Heart left ventricle (tissue), 16 donors: ENCODE measurements around the gene TPPP3. TPM values are rescaled to one million over a fixed set of nuclear protein-coding genes. Genes with fewer than 3 reads are reported as not detected.
"Not testable (repeated sequence)": the region's sequence is repeated elsewhere in the genome, so short reads cannot be mapped to it uniquely, and the experiment has no call there.

Experiments
- ATAC-seq, 4 donors: fragments of 200-7000 bp; cut with Tn5 transposase; one replicate each; pipeline ENCODE4 v1.9.1; 2020 to 2022; ENCODE audit warnings: moderate library complexity in 4 of 4, mild to moderate bottlenecking in 3 of 4, moderate number of reproducible peaks in 1 of 4
- DNase-seq, 5 donors: peaks; one replicate each; pipeline ENCODE4 v3.0.0-alpha.2; 2020
- H3K27ac ChIP-seq, 12 donors: fragments of 200-600 bp; sonication (generic) in 4 of 12; one replicate each; pipeline versions ENCODE4 v1.5.0 to v1.8.0; 2016 to 2022; ENCODE audit warnings: mild to moderate bottlenecking in 2 of 12
- H3K27me3 ChIP-seq, 9 donors: fragments of 200-600 bp; sonication (generic) in 2 of 9; one replicate each; pipeline versions ENCODE4 v1.5.1 to v1.8.0; 2016 to 2022; ENCODE audit warnings: mild to moderate bottlenecking in 3 of 9
- H3K36me3 ChIP-seq, 9 donors: fragments of 200-600 bp; sonication (generic) in 2 of 9; one replicate each; pipeline versions ENCODE4 v1.5.0 to v1.8.0; 2018 to 2022; ENCODE audit warnings: mild to moderate bottlenecking in 2 of 9
- H3K4me1 ChIP-seq, 12 donors: fragments of 200-600 bp; sonication (generic) in 4 of 12; one replicate each; pipeline versions ENCODE4 v1.5.0 to v1.8.0; 2016 to 2022; ENCODE audit warnings: mild to moderate bottlenecking in 3 of 12
- H3K4me3 ChIP-seq, 12 donors: fragments of 200-600 bp; sonication (generic) in 4 of 12; one replicate each; pipeline versions ENCODE4 v1.5.0 to v1.8.0; 2017 to 2022; ENCODE audit warnings: mild to moderate bottlenecking in 9 of 12, moderate library complexity in 4 of 12
- H3K9me3 ChIP-seq, 12 donors: fragments of 200-600 bp; sonication (generic) in 4 of 12; one replicate each; pipeline versions ENCODE4 v1.5.0 to v1.8.0; 2016 to 2022; ENCODE audit warnings: mild to moderate bottlenecking in 1 of 12
- POLR2A ChIP-seq, 2 donors: fragments of 450-650 bp; IDR thresholded peaks; one replicate each; pipeline ENCODE4 v1.6.1; 2017; ENCODE audit warnings: antibody characterized with exemption in 2 of 2, mild to moderate bottlenecking in 2 of 2, moderate library complexity in 2 of 2
- WGBS, 4 donors: extraction: QIAGEN DNeasy Blood & Tissue Kit in 2 of 4; methylation state at CpG; one replicate each; pipeline versions ENCODE4 v1.1.5 to v1.1.7; 2013 to 2018; 5-methylcytosine and 5-hydroxymethylcytosine counted together
- intact Hi-C, 10 donors: fragments of 100-400 bp; cut with DNase I; formaldehyde crosslinking; loops; one replicate each; pipeline versions ENCODE4 v1.11.1 to v1.14.2; 2022
- polyA plus RNA-seq, 2 donors: library from polyadenylated mRNA; stranded (reverse); fragments of 200-250 nt; gene quantifications; one replicate each; pipeline ENCODE4 v1.2.3, GENCODE V29; 2013
- total RNA-seq, 9 donors: library from RNA; depleted of rRNA in 2 of 9; stranded (reverse); fragments of >200 nt in 2 of 9; fragmentation: NEBNext Ultra II Directional in 3 of 9; extraction: Animal tissue kit (Norgen Biotek cat#: 25700) in 3 of 9; gene quantifications; one replicate each; pipeline versions ENCODE4 v1.1.0 to v1.2.4, GENCODE V29; 2016 to 2023
- TF ChIP-seq, protein P1 (sequence below), 12 donors: fragments of 200-600 bp; sonication (generic) in 4 of 12; IDR thresholded peaks; one replicate each; pipeline versions ENCODE4 v1.5.0 to v1.8.0; 2018 to 2022; ENCODE audit warnings: antibody characterized with exemption in 12 of 12, mild to moderate bottlenecking in 5 of 12
- donor health status: ischemic (EF 13 %, LVEDD 7.1; RV severe dilation, severe dysfunction).
- donor health status: healthy with polysubstance abuse.
- donor health status: DM: no; HTN: yes; CAD: no.
- donor health status: DM: no; HTN: no; CAD: no.
- donor health status: ischemic (EF 25% LVEDD 6.9; RV normal size, moderate dysfunction).
- donor health status: ischemic (EF 25% LVEDD 5.7; RV mildly dilated, moderate dysfunction).
- donor health status: healthy.
- donor health status: DM: yes; HTN: yes; CAD: no.
- donor health status: ischemic (EF 35%, LVEDD 5.7; RV mildly dilated, moderate dysfunction).
- donor health status: nonischemic (EF 11% LVEDD 7.7; RV severe dilation, severe dysfunction).
- donor health status: DM: yes; HTN: yes; CAD: no.
- donor health status: PGD.
- donor health status: ischemic (EF 29% LVEDD 5.4; RV normal size, mild dysfunction).
- donor health status: nonischemic (EF 23%, LVEDD 6.1; RV moderate dilation, normal function).

TPPP3 gene
- total and polyA plus RNA-seq, 11 donors: 7.0 to 20.1 (median 10.3) TPM

DNA sequence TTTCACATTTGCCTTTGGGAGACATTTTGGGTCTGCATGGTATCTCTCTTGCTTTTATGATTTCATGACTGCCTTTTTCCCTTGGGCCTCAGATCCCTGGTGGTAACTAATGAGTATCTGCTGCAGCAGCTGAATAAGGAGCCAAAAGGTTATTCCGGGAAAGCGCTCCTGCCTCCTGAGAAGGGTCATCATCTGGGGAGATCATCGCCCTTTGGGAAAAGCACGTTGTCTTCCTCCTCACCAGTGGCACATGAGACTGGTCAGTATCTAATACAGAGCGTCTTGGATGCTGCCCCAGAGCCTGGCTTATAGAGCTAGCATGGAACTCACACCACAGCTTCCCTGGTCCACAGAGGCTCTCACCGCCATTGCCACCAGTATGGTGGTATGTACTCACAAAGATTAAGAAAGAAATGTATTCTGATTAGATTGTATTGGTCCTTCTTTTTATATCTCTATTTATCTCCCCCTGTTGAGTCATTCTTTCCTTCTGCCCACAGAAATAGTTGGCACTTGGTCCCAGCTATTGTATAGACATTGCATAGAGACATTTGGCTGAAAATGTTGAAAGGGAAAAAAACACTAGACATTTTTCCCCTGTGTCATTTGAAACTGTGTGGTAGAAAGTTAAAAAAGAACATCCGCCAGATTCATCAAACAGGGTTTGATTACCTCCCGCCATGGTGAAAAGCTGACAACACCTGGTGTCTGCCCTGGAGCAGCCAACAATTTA is 8.4 kb downstream of the TPPP3 start:
- H3K27ac ChIP-seq: peak overlapping the region in 1 of 12 donors; percentile 1
- TF ChIP-seq, protein P1, sequence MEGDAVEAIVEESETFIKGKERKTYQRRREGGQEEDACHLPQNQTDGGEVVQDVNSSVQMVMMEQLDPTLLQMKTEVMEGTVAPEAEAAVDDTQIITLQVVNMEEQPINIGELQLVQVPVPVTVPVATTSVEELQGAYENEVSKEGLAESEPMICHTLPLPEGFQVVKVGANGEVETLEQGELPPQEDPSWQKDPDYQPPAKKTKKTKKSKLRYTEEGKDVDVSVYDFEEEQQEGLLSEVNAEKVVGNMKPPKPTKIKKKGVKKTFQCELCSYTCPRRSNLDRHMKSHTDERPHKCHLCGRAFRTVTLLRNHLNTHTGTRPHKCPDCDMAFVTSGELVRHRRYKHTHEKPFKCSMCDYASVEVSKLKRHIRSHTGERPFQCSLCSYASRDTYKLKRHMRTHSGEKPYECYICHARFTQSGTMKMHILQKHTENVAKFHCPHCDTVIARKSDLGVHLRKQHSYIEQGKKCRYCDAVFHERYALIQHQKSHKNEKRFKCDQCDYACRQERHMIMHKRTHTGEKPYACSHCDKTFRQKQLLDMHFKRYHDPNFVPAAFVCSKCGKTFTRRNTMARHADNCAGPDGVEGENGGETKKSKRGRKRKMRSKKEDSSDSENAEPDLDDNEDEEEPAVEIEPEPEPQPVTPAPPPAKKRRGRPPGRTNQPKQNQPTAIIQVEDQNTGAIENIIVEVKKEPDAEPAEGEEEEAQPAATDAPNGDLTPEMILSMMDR (IDR thresholded peaks at IDR 0.05): no peak
- H3K9me3 ChIP-seq: no peaks in the 10 kb centered on the region
- 81 to 84% (median 83%) methylated on average over 8 of the region's 8 CpGs for WGBS, 4 donors
- intact Hi-C loops: no loop called here
- no peaks in the 10 kb centered on the region for H3K36me3 ChIP-seq
- peaks cover 0 to 8% (median 0%) of the 10 kb centered on the region in 12 donors for H3K4me1 ChIP-seq
- DNase-seq: peak in 1 of 5 donors; percentile 27
- no peak overlapping the region for H3K4me3 ChIP-seq
- ATAC-seq: peak in 1 of 4 donors; percentile 34
- peaks cover 0 to 3% (median 0%) of the 10 kb centered on the region in 9 donors for H3K27me3 ChIP-seq

DNA sequence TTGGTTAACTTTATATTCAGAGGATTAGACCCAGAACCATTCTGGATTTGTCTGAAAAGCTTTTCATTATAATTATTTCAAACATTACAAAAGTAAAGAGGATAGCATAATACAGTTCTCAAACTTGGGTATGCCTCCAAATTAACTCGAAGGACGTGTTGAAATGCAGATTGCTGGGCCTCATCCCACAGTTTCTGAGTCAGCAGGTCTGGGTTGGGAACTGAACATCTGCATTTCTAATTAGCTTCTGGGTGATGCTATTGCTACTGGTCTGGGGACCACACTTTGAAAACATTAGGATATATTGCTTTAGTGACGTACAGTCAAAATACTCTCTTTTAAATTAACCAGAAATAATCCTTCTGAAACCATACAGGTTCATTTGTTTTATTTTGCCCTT is 10.0 kb downstream of the TPPP3 start:
- 63 to 90% (median 75%) methylated on average over 3 of the region's 3 CpGs for WGBS, 4 donors
- DNase-seq (peak in 1 of 5 donors; percentile 9), ATAC-seq (no peak)
- H3K36me3 ChIP-seq: no peaks in the 10 kb centered on the region
- intact Hi-C loops: no loop called here
- H3K9me3 ChIP-seq: no peaks in the 10 kb centered on the region
- H3K4me3 ChIP-seq: no peak overlapping the region
- TF ChIP-seq, protein P1 (IDR thresholded peaks at IDR 0.05): no peak
- no peak for TF ChIP-seq POLR2A (IDR thresholded peaks at IDR 0.05)
- peaks cover 0 to 2% (median 0%) of the 10 kb centered on the region in 12 donors for H3K4me1 ChIP-seq
- peaks cover 0 to 3% (median 0%) of the 10 kb centered on the region in 9 donors for H3K27me3 ChIP-seq
- H3K27ac ChIP-seq: no peak overlapping the region

DNA sequence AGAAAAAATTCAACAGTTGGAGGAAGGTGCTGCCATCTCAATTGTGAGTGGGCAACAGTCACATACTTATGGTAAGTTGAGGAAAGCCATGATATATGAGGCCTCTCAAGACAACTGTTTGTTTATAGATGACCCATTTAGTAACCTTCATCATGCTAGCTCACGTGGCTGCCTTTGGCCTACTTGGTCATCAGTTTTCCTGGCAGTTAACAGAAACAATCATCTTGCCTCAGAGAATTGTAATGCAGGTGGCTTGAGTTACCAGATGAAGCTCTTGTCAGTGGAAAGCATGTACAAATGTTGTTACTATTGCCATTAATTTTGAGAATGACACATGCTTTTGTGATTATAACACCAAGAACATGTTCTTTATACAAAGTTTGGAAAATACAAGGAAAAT is 14.7 kb downstream of the TPPP3 start:
- H3K27ac ChIP-seq: no peak overlapping the region
- no peaks in the 10 kb centered on the region for H3K36me3 ChIP-seq
- intact Hi-C loops: loop anchor here in 4 of 10 donors (10.0 kb wide), 1 partner anchor 86 kb away; no protein-coding TSS in a partner anchor
- no peak overlapping the region for H3K4me3 ChIP-seq
- H3K4me1 ChIP-seq: peaks cover 0 to 2% (median 0%) of the 10 kb centered on the region in 12 donors
- no peaks in the 10 kb centered on the region for H3K9me3 ChIP-seq
- WGBS, 4 donors: 78 to 97% (median 88%) methylated on average over 1 of the region's 1 CpG
- TF ChIP-seq, protein P1 (IDR thresholded peaks at IDR 0.05): no peak
- no peak for TF ChIP-seq POLR2A (IDR thresholded peaks at IDR 0.05)
- DNase-seq: no peak
- ATAC-seq: no peak
- peaks cover 0 to 3% (median 0%) of the 10 kb centered on the region in 9 donors for H3K27me3 ChIP-seq

DNA sequence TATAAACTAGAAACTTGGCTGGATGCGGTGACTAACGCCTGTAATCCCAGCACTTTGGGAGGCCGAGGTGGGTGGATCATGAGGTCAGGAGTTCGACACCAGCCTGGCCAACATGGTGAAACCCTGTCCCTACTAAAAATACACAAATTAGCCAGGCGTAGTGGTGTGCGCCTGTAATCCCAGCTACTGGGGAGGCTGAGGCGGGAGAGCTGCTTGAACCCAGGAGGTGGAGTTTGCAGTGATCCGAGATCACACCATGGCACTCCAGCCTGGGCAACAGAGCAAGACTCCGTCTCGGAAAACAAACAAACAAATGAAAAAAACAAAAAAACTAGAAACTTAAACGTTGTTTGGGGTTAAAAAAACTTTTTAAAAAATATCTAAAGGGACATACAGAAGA is 17.3 kb downstream of the TPPP3 start:
- not testable (repeated sequence) for ATAC-seq, H3K4me3 ChIP-seq, H3K9me3 ChIP-seq, H3K36me3 ChIP-seq, H3K27me3 ChIP-seq, H3K4me1 ChIP-seq, DNase-seq, H3K27ac ChIP-seq
- intact Hi-C loops: loop anchor here in 4 of 10 donors (10.0 kb wide), 1 partner anchor 89 kb away; no protein-coding TSS in a partner anchor
- 91 to 93% (median 92%) methylated on average over 11 of the region's 11 CpGs for WGBS, 4 donors
